A549 (cell line): ENCODE measurements around the gene RNF133. TPM values are rescaled to one million over a fixed set of nuclear protein-coding genes. Genes with fewer than 3 reads are reported as not detected.

ENCODE experiments used
- ATAC-seq, 2 experiments: fragments of 200-7000 bp in 1 of 2; fragments of >200 bp in 1 of 2; cut with Nextera tagmentation in 1 of 2; cut with Tn5 transposase in 1 of 2; 3 replicates each; pipeline versions ENCODE4 v1.8.0 to v1.9.1; 2018 to 2020; ENCODE audit warnings: mild to moderate bottlenecking in 1 of 2, moderate library complexity in 1 of 2
- CTCF ChIA-PET: fragments of 300-600 bp; sonication (Branson Sonifier 250); formaldehyde crosslinking; extraction: SDS; loops from one replicate; lab custom pipeline; 2021; ENCODE audit warnings: antibody characterized with exemption, inconsistent platforms; lab: Yijun Ruan, JAX
- POLR2A ChIA-PET: fragments of 350-600 bp; formaldehyde crosslinking; extraction: SDS; loops from one replicate; lab custom pipeline; 2021; ENCODE audit warnings: antibody characterized with exemption, inconsistent platforms; lab: Yijun Ruan, JAX
- DNase-seq, 2 experiments: peaks; one replicate each; pipeline versions ENCODE4 v3.0.0 to v3.0.0-alpha.2; 2011 to 2016; ENCODE audit warnings: low read depth in 1 of 2, low spot score in 1 of 2
- FAIRE-seq: peaks from 2 replicates; lab custom pipeline; 2011; peaks lifted over from hg19 to GRCh38; lab: Jason Lieb, UNC
- H3K27ac ChIP-seq, 2 experiments: fragments of >200 bp; sonication (Bioruptor Twin); formaldehyde crosslinking; 3 replicates each; pipeline ENCODE4 v1.5.1; 2016 to 2017
- H3K4me1 ChIP-seq: fragments of >200 bp; sonication (Bioruptor Twin); formaldehyde crosslinking; 3 replicates; pipeline ENCODE4 v1.6.1; 2016
- H3K4me2 ChIP-seq: fragments of >200 bp; sonication (Bioruptor Twin); formaldehyde crosslinking; 3 replicates; pipeline ENCODE4 v1.6.1; 2016
- H3K4me3 ChIP-seq: fragments of >200 bp; sonication (Bioruptor Twin); formaldehyde crosslinking; 3 replicates; pipeline ENCODE4 v1.5.1; 2016
- H3K9me3 ChIP-seq: fragments of >200 bp; sonication (Bioruptor Twin); formaldehyde crosslinking; 3 replicates; pipeline ENCODE4 v1.6.1; 2016
- CBX2 ChIP-seq: fragments of 200-600 bp; sonication (generic); IDR thresholded peaks from 2 replicates; pipeline ENCODE4 v1.6.1; 2016; ENCODE audit warnings: low read depth, mild to moderate bottlenecking, borderline replicate concordance
- CHD2 ChIP-seq: fragments of 150-350 bp; IDR thresholded peaks from 2 replicates; pipeline ENCODE4 v1.6.1; 2014; ENCODE audit warnings: low read length; ENCODE audit not compliant: partially characterized antibody
- CHD4 ChIP-seq: fragments of 200-600 bp; sonication (generic); IDR thresholded peaks from 2 replicates; pipeline ENCODE4 v1.6.1; 2016; ENCODE audit warnings: antibody characterized with exemption, mild to moderate bottlenecking, borderline replicate concordance
- CTCF ChIP-seq: fragments of >200 bp; sonication (Bioruptor Twin); formaldehyde crosslinking; IDR thresholded peaks from 3 replicates; pipeline ENCODE4 v1.5.1; 2016
- EHF ChIP-seq: fragments of 250-450 bp; sonication (Bioruptor Pico); IDR thresholded peaks from 2 replicates; pipeline ENCODE4 v1.5.0; 2020; ENCODE audit warnings: mild to moderate bottlenecking
- EHMT2 ChIP-seq: fragments of 200-600 bp; sonication (generic); IDR thresholded peaks from 2 replicates; pipeline ENCODE4 v1.6.1; 2016; ENCODE audit warnings: antibody characterized with exemption, low read depth, mild to moderate bottlenecking, moderate library complexity
- EP300 ChIP-seq, 2 experiments: fragments of >200 bp; sonication (Bioruptor Twin); formaldehyde crosslinking; IDR thresholded peaks; 2 replicates in 1 of 2; 3 replicates in 1 of 2; pipeline ENCODE4 v1.6.1; 2016 to 2017
- GATA3 ChIP-seq: IDR thresholded peaks from 2 replicates; pipeline ENCODE4 v1.6.1; 2012; ENCODE audit warnings: borderline replicate concordance
- HEYL ChIP-seq: fragments of 250-450 bp; sonication (Bioruptor Pico); IDR thresholded peaks from 2 replicates; pipeline ENCODE4 v1.8.0; 2021; ENCODE audit warnings: mild to moderate bottlenecking, moderate library complexity
- HOXB5 ChIP-seq: fragments of 250-450 bp; sonication (Bioruptor Pico); IDR thresholded peaks from 2 replicates; pipeline ENCODE4 v1.5.0; 2020; ENCODE audit warnings: mild to moderate bottlenecking, moderate library complexity
- KDM5A ChIP-seq: fragments of 200-600 bp; sonication (generic); IDR thresholded peaks from 2 replicates; pipeline ENCODE4 v1.6.1; 2016; ENCODE audit warnings: antibody characterized with exemption, mild to moderate bottlenecking
- MAX ChIP-seq: IDR thresholded peaks from 2 replicates; pipeline ENCODE4 v1.6.1; 2012
- MYC ChIP-seq: IDR thresholded peaks from 2 replicates; pipeline ENCODE4 v1.6.1; 2012; ENCODE audit warnings: mild to moderate bottlenecking, inconsistent platforms, low read length, improper control_type of control experiment, borderline replicate concordance
- NPAS2 ChIP-seq: fragments of 250-450 bp; sonication (Bioruptor Pico); IDR thresholded peaks from 2 replicates; pipeline ENCODE4 v1.8.0; 2022; ENCODE audit warnings: mild to moderate bottlenecking, moderate library complexity, borderline replicate concordance
- RAD21 ChIP-seq, 2 experiments: fragments of >200 bp in 1 of 2; sonication (Bioruptor Twin) in 1 of 2; formaldehyde crosslinking in 1 of 2; IDR thresholded peaks in 1 of 2; conservative IDR thresholded peaks in 1 of 2; 2 replicates in 1 of 2; 3 replicates in 1 of 2; pipeline ENCODE4 v1.6.1; 2012 to 2018; ENCODE audit warnings: inconsistent platforms in 1 of 2
- RARB ChIP-seq: fragments of 250-450 bp; sonication (Bioruptor Pico); IDR thresholded peaks from 2 replicates; pipeline ENCODE4 v1.8.0; 2021; ENCODE audit warnings: mild to moderate bottlenecking, moderate library complexity
- REST ChIP-seq: fragments of 200-600 bp; sonication (generic); IDR thresholded peaks from 2 replicates; pipeline ENCODE4 v1.6.1; 2016; ENCODE audit warnings: antibody characterized with exemption, mild to moderate bottlenecking, moderate library complexity
- SREBF2 ChIP-seq: fragments of 450-650 bp; IDR thresholded peaks from 2 replicates; pipeline ENCODE4 v1.6.1; 2014; ENCODE audit warnings: mild to moderate bottlenecking, moderate library complexity
- ZC3H11A ChIP-seq: fragments of 450-650 bp; IDR thresholded peaks from 2 replicates; pipeline ENCODE4 v1.6.1; 2014; ENCODE audit warnings: antibody characterized with exemption, mild to moderate bottlenecking
- ZNF302 ChIP-seq: fragments of 250-450 bp; sonication (Bioruptor Pico); IDR thresholded peaks from 2 replicates; pipeline ENCODE4 v1.9.0; 2021; ENCODE audit warnings: inconsistent platforms, mild to moderate bottlenecking, moderate library complexity
- ZSCAN20 ChIP-seq: fragments of 250-450 bp; sonication (Bioruptor Pico); IDR thresholded peaks from 2 replicates; pipeline ENCODE4 v1.8.0; 2022; ENCODE audit warnings: mild to moderate bottlenecking, moderate library complexity
- WGBS: methylation state at CpG from one replicate; pipeline ENCODE4 v1.1.6; 2017; ENCODE audit errors: missing lambda C conversion rate; 5-methylcytosine and 5-hydroxymethylcytosine counted together
- polyA plus RNA-seq, 4 experiments: library from polyadenylated mRNA; depleted of rRNA in 3 of 4; stranded (reverse); fragments of >200 nt; fragmentation: RNase III in 1 of 4; extraction: RNeasy Plus Mini Kit Qiagen cat#74134 plus additional on column Dnase treatment in 1 of 4; gene quantifications; 2 replicates in 3 of 4; 3 replicates in 1 of 4; pipeline ENCODE4 v1.2.3, GENCODE V29; 2011 to 2017
- TF ChIP-seq, protein P1 (sequence below): IDR thresholded peaks from 2 replicates; pipeline ENCODE4 v1.6.1; 2012; ENCODE audit warnings: low read depth, borderline replicate concordance
- TF ChIP-seq, protein P2 (sequence below): fragments of 250-450 bp; sonication (Bioruptor Pico); IDR thresholded peaks from 2 replicates; pipeline ENCODE4 v1.5.0; 2020; ENCODE audit warnings: low read depth, mild to moderate bottlenecking, moderate library complexity

Gene RNF133
- polyA plus RNA-seq, 2 of the 4 experiments (the other 2 are of a cell fraction) = not detected

DNA sequence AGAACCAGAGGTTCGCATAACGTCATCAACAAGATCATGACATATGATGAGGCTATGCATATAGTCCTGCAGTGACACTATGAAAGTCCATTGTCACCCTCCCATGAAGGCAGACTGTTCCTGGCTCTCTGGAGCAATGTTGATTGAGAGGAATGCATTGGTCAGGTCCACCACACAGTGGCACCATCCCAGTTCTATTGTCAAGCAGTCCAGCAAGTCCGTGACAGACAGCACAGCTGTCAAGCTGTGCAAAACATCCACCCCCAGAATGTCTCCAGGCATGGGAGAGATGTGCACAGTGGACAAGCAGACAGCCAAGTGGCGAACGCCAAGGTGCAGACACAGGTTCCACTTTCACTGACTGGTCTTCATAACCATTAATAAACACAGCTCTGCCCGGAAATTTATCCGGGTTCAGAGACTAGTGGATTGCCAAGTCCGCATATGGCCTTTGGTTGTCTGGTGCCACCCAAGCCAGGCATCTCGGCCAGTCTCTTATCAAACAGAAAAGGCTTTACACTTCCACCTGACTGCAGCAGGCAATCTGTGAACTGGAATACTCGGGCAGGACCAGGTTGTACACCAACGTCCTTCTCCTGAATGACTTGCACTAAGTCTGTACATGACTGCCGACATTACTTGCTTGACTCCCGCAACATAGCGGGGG lies 7.2 kb downstream of the RNF133 start:
- POLR2A ChIA-PET = no interaction called here
- Histone ChIP-seq H3K4me2 (no peak overlapping the region), H3K9me3 (no peaks in the 10 kb centered on the region), H3K4me1 (no peaks in the 10 kb centered on the region), H3K4me3 (no peak overlapping the region), H3K27ac (no peak overlapping the region)
- CTCF ChIA-PET = no interaction called here
- TF ChIP-seq ZC3H11A (no peak), REST (no peak)
- FAIRE-seq = no peak
- ATAC-seq = no peak
- WGBS = 40% methylated on average over 11 of the region's 14 CpGs
- no peak for DNase-seq

GRCh38 chr7:122689346-122690109 lies 9.4 kb downstream of the RNF133 start:
- no peak for TF ChIP-seq RAD21 (conservative IDR thresholded peaks at IDR 0.05 in 1 of 2, IDR thresholded peaks at IDR 0.05 in 1 of 2)

DNA sequence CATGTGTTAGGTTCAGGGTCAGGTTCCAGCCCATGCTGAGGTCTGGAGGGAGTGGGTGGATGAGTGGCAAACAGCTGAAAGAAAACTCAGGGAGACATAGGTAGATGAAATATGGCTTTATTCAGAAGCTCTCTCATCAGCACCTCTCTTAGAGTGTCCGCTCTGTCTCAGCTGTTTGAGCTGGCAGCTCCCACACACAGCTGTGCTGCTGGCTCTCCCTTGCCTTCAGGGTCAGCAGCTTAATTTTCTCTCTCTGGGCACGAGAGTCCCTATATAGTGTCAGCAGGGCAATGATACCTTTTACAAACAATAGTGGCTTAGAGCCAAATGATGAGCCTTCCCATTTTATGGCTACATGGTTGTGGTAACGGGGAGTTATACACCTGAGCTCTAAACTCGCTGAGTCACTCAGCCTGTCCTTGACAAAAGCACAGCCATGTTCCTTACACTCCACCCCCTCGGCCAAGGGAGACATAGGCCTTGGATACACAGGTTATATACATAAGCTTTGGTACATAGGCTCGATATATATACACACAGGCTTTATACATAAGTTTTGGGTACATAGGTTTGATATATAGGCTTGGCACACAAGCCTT lies 10.4 kb downstream of the RNF133 start:
- no peak for ATAC-seq
- CTCF ChIA-PET = no interaction called here

More at GRCh38 chr7:122689346-122690109, 9.4 kb downstream of the RNF133 start:
- FAIRE-seq (no peak), DNase-seq (no peak), ATAC-seq (no peak)
- no peak overlapping the region for H3K4me3 ChIP-seq
- ChIA-PET CTCF (no interaction called here), POLR2A (no interaction called here)
- no peaks in the 10 kb centered on the region for H3K4me1 ChIP-seq
- WGBS = 46% methylated on average over 11 of the region's 13 CpGs
- H3K4me2 ChIP-seq = no peak overlapping the region
- H3K27ac ChIP-seq = no peak overlapping the region
- no peaks in the 10 kb centered on the region for H3K9me3 ChIP-seq

More for the DNA sequence above, 10.4 kb downstream of the RNF133 start:
- 22% methylated on average over 6 of the region's 6 CpGs for WGBS
- FAIRE-seq (no peak), DNase-seq (no peak)
- Histone ChIP-seq H3K4me1 (no peaks in the 10 kb centered on the region), H3K27ac (no peak overlapping the region), H3K9me3 (no peaks in the 10 kb centered on the region), H3K4me2 (no peak overlapping the region), H3K4me3 (no peak overlapping the region)
- POLR2A ChIA-PET = no interaction called here
- no peak for TF ChIP-seq SREBF2
- TF ChIP-seq HEYL (CRISPR knock-in tag) = no peak
- TF ChIP-seq ZNF302 (CRISPR knock-in tag) = no peak
- no peak for TF ChIP-seq EHMT2
- no peak for TF ChIP-seq MAX
- TF ChIP-seq CHD2 = no peak
- no peak for TF ChIP-seq MYC
- TF ChIP-seq CHD4 = no peak
- TF ChIP-seq HOXB5 (CRISPR knock-in tag) = no peak
- TF ChIP-seq KDM5A = no peak
- no peak for TF ChIP-seq ZSCAN20
- no peak for TF ChIP-seq RARB (CRISPR knock-in tag)
- no peak for TF ChIP-seq NPAS2 (CRISPR knock-in tag)
- TF ChIP-seq EP300 (IDR thresholded peaks at IDR 0.05) = no peak
- no peak for TF ChIP-seq GATA3
- TF ChIP-seq CTCF = no peak
- TF ChIP-seq EHF (CRISPR knock-in tag) = no peak
- TF ChIP-seq, protein P1, sequence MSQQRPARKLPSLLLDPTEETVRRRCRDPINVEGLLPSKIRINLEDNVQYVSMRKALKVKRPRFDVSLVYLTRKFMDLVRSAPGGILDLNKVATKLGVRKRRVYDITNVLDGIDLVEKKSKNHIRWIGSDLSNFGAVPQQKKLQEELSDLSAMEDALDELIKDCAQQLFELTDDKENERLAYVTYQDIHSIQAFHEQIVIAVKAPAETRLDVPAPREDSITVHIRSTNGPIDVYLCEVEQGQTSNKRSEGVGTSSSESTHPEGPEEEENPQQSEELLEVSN = no peak
- TF ChIP-seq CBX2 = no peak
- TF ChIP-seq, protein P2, sequence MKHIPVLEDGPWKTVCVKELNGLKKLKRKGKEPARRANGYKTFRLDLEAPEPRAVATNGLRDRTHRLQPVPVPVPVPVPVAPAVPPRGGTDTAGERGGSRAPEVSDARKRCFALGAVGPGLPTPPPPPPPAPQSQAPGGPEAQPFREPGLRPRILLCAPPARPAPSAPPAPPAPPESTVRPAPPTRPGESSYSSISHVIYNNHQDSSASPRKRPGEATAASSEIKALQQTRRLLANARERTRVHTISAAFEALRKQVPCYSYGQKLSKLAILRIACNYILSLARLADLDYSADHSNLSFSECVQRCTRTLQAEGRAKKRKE (CRISPR knock-in tag) = no peak
- TF ChIP-seq, all 56 proteins: peak for 0
